Heart right ventricle (tissue), 16 donors: ENCODE data around the gene SRP68. TPM values are rescaled to one million over a fixed set of nuclear protein-coding genes. Genes with fewer than 3 reads are reported as not detected.

Source experiments
- ATAC-seq, 8 donors: fragments of 200-7000 bp; cut with Tn5 transposase; one replicate each; pipeline ENCODE4 v1.9.1; 2020; ENCODE audit warnings: mild to moderate bottlenecking in 8 of 8, moderate library complexity in 8 of 8, moderate number of reproducible peaks in 1 of 8
- DNase-seq, 2 donors: peaks; one replicate each; pipeline ENCODE4 v3.0.0-alpha.2; 2020
- H3K27ac ChIP-seq, 10 donors: fragments of 200-600 bp; sonication (generic) in 2 of 10; one replicate each; pipeline versions ENCODE4 v1.5.0 to v1.8.0; 2020 to 2022; ENCODE audit warnings: mild to moderate bottlenecking in 3 of 10
- H3K27me3 ChIP-seq, 7 donors: fragments of 200-600 bp; one replicate each; pipeline ENCODE4 v1.8.0; 2021 to 2022; ENCODE audit warnings: mild to moderate bottlenecking in 2 of 7
- H3K36me3 ChIP-seq, 9 donors: fragments of 200-600 bp; sonication (generic) in 1 of 9; one replicate each; pipeline versions ENCODE4 v1.5.0 to v1.8.0; 2020 to 2022; ENCODE audit warnings: mild to moderate bottlenecking in 2 of 9
- H3K4me1 ChIP-seq, 9 donors: fragments of 200-600 bp; sonication (generic) in 1 of 9; one replicate each; pipeline versions ENCODE4 v1.5.0 to v1.8.0; 2020 to 2022; ENCODE audit warnings: mild to moderate bottlenecking in 4 of 9
- H3K4me3 ChIP-seq, 10 donors: fragments of 200-600 bp; sonication (generic) in 2 of 10; one replicate each; pipeline versions ENCODE4 v1.5.0 to v1.8.0; 2020 to 2022; ENCODE audit warnings: mild to moderate bottlenecking in 7 of 10, moderate library complexity in 2 of 10
- H3K9me3 ChIP-seq, 11 donors: fragments of 200-600 bp in 10 of 11; sonication (generic) in 2 of 11; one replicate each; pipeline versions ENCODE4 v1.5.0 to v1.8.0; 2013 to 2022; ENCODE audit warnings: mild to moderate bottlenecking in 2 of 11, control low read depth in 1 of 11, moderate library complexity in 1 of 11
- CTCF ChIP-seq, 9 donors: fragments of 200-600 bp; sonication (generic) in 2 of 9; IDR thresholded peaks; one replicate each; pipeline versions ENCODE4 v1.5.0 to v1.8.0; 2021 to 2022; ENCODE audit warnings: antibody characterized with exemption in 9 of 9, mild to moderate bottlenecking in 5 of 9, moderate library complexity in 1 of 9
- WGBS, 2 donors: extraction: QIAGEN DNeasy Blood & Tissue Kit; methylation state at CpG; one replicate each; pipeline ENCODE4 v1.1.7; 2013; ENCODE audit warnings: inconsistent platforms in 1 of 2; 5-methylcytosine and 5-hydroxymethylcytosine counted together
- intact Hi-C, 10 donors: fragments of 100-400 bp; cut with DNase I; formaldehyde crosslinking; loops; one replicate each; pipeline versions ENCODE4 v1.11.1 to v1.14.2; 2022
- microRNA-seq, 2 donors: library from miRNA; unstranded; fragments of <30 nt; microRNA quantifications; one replicate each; pipeline ENCODE4 v1.2.0, GENCODE V29; 2021
- polyA plus RNA-seq, 2 donors: library from polyadenylated mRNA; stranded (reverse); fragments of 200-250 nt; gene quantifications; one replicate each; pipeline ENCODE4 v1.2.3, GENCODE V29; 2013
- total RNA-seq, 10 donors: library from RNA; stranded (reverse); fragmentation: NEBNext Ultra II Directional in 3 of 10; extraction: Animal tissue kit (Norgen Biotek cat#: 25700) in 3 of 10; gene quantifications; one replicate each; pipeline versions ENCODE4 v1.2.1 to v1.2.4, GENCODE V29; 2021 to 2023
- donor health status: Arrhythmogenic right ventricular cardiomyopathy.
- donor health status: ischemic (EF 13 %, LVEDD 7.1; RV severe dilation, severe dysfunction).
- donor health status: healthy with polysubstance abuse.
- donor health status: DM: no; HTN: yes; CAD: no.
- donor health status: DM: no; HTN: no; CAD: no.
- donor health status: ischemic (EF 25% LVEDD 6.9; RV normal size, moderate dysfunction).
- donor health status: ischemic (EF 25% LVEDD 5.7; RV mildly dilated, moderate dysfunction).
- donor health status: healthy.
- donor health status: DM: yes; HTN: yes; CAD: no.
- donor health status: Ischemic cardiomyopathy.
- donor health status: ischemic (EF 35%, LVEDD 5.7; RV mildly dilated, moderate dysfunction).
- donor health status: nonischemic (EF 11% LVEDD 7.7; RV severe dilation, severe dysfunction).
- donor health status: DM: yes; HTN: yes; CAD: no.
- donor health status: PGD.
- donor health status: ischemic (EF 29% LVEDD 5.4; RV normal size, mild dysfunction).
- donor health status: nonischemic (EF 23%, LVEDD 6.1; RV moderate dilation, normal function).

Gene SRP68
- total and polyA plus RNA-seq, 12 donors, result 26.2 to 69.7 (median 61.7) TPM

DNA sequence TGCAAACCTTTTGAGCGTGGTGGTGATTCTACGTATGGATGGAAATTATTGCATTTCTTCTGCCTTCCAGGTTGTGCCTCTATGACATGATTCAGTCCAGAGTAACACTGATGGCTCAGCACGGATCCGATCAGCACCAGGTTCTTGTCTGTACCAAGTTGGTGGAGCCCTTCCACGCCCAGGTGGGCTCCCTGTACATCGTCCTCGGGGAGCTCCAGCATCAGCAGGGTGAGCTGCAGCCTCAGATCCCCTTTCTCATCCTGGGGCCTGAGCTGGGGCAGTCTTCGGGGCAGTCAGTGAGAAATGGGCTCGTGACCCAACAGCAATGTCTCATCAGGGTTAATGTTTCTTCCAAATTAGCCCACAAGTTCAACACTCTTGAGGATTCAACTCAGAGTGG is 80.9 kb downstream of the SRP68 start:
- 92 to 96% methylated on average over 9 of the region's 9 CpGs for WGBS, 2 donors
- peaks cover 0 to 3% (median 0%) of the 10 kb centered on the region in 9 donors for H3K4me1 ChIP-seq
- no peak overlapping the region for H3K27ac ChIP-seq
- peaks cover 0 to 71% (median 0%) of the 10 kb centered on the region in 9 donors for H3K36me3 ChIP-seq
- no peak for TF ChIP-seq CTCF (IDR thresholded peaks at IDR 0.05)
- ATAC-seq, result no peak
- no peak for DNase-seq
- no peaks in the 10 kb centered on the region for H3K27me3 ChIP-seq
- intact Hi-C loops, result loop anchor here in 1 of 10 donors (5.0 kb wide), 1 partner anchor 79 kb away; no protein-coding TSS in a partner anchor
- H3K9me3 ChIP-seq, result no peaks in the 10 kb centered on the region
- no peak overlapping the region for H3K4me3 ChIP-seq

Small RNA genes lying within 50 kb of the gene (microRNA-seq; reads per million reads assigned to microRNA genes)
- gene MIR6868, result 0 to 4.1 reads per million in 2 donors

Other genes starting within 250 kb of the SRP68 start
- 10 to 100 TPM in 3 of 10 donors, 1 to 10 TPM in 7; 5.5 to 20.7 (median 8.5) TPM for gene UNC13D, start 228.1 kb downstream of the SRP68 start, total RNA-seq
- 10 to 100 TPM in 1 of 2 donors, 1 to 10 TPM in 1; 3.0 to 12.6 TPM for gene UNC13D, start 228.1 kb downstream of the SRP68 start, polyA plus RNA-seq
- gene WBP2, start 217.2 kb downstream of the SRP68 start, total RNA-seq, result 100 to 1,000 TPM; 130 to 210 (median 173) TPM
- 100 to 1,000 TPM; 155 to 205 TPM for gene WBP2, start 217.2 kb downstream of the SRP68 start, polyA plus RNA-seq
- gene TRIM47, start 193.9 kb downstream of the SRP68 start, total RNA-seq, result 10 to 100 TPM in 9 of 10 donors, 1 to 10 TPM in 1; 9.3 to 53.1 (median 21.5) TPM
- 10 to 100 TPM; 22.4 to 48.7 TPM for gene TRIM47, start 193.9 kb downstream of the SRP68 start, polyA plus RNA-seq
- 10 to 100 TPM in 1 of 10 donors, 1 to 10 TPM in 9; 5.1 to 12.7 (median 8.9) TPM for gene TRIM65, start 175.6 kb downstream of the SRP68 start, total RNA-seq
- 10 to 100 TPM in 1 of 2 donors, 1 to 10 TPM in 1; 5.6 to 16.7 TPM for gene TRIM65, start 175.6 kb downstream of the SRP68 start, polyA plus RNA-seq
- gene MRPL38, start 167.6 kb downstream of the SRP68 start, total RNA-seq, result 100 to 1,000 TPM in 4 of 10 donors, 10 to 100 TPM in 6; 89.6 to 144 (median 96.5) TPM
- gene MRPL38, start 167.6 kb downstream of the SRP68 start, polyA plus RNA-seq, result 100 to 1,000 TPM in 1 of 2 donors, 10 to 100 TPM in 1; 86.0 to 160 TPM
- gene FBF1, start 131.5 kb downstream of the SRP68 start, total RNA-seq, result 1 to 10 TPM; 2.1 to 6.3 (median 2.8) TPM
- gene FBF1, start 131.5 kb downstream of the SRP68 start, polyA plus RNA-seq, result 1 to 10 TPM; 1.6 to 8.3 TPM
- 100 to 1,000 TPM in 1 of 10 donors, 10 to 100 TPM in 9; 76.0 to 105 (median 94.0) TPM for gene ACOX1, start 93.4 kb downstream of the SRP68 start, total RNA-seq
- gene ACOX1, start 93.4 kb downstream of the SRP68 start, polyA plus RNA-seq, result 10 to 100 TPM; 11.1 to 45.8 TPM
- gene TEN1, start 93.3 kb downstream of the SRP68 start, total RNA-seq, result 10 to 100 TPM in 3 of 10 donors, 1 to 10 TPM in 7; 4.4 to 13.3 (median 9.0) TPM
- 10 to 100 TPM; 19.5 to 20.1 TPM for gene TEN1, start 93.3 kb downstream of the SRP68 start, polyA plus RNA-seq
- gene CDK3, start 71.7 kb downstream of the SRP68 start, total RNA-seq, result 1 to 10 TPM in 7 of 10 donors, under 1 TPM in 3; 0.52 to 2.2 (median 1.3) TPM
- 10 to 100 TPM in 1 of 2 donors, 1 to 10 TPM in 1; 2.4 to 11.3 TPM for gene CDK3, start 71.7 kb downstream of the SRP68 start, polyA plus RNA-seq
- gene EVPL, start 45.2 kb downstream of the SRP68 start, total RNA-seq, result under 1 TPM in 4 of 10 donors, not detected in 6; 0.04 to 0.31 (median 0.05) TPM
- gene EVPL, start 45.2 kb downstream of the SRP68 start, polyA plus RNA-seq, result under 1 TPM; 0.04 to 0.07 TPM
- not detected for gene GALR2, start 2.3 kb upstream of the SRP68 start, total RNA-seq
- under 1 TPM in 1 of 2 donors, not detected in 1; 0.10 TPM for gene GALR2, start 2.3 kb upstream of the SRP68 start, polyA plus RNA-seq
- gene ZACN, start 6.7 kb upstream of the SRP68 start, total RNA-seq, result not detected
- gene ZACN, start 6.7 kb upstream of the SRP68 start, polyA plus RNA-seq, result 1 to 10 TPM; 1.1 to 1.6 TPM
- gene EXOC7, start 31.3 kb upstream of the SRP68 start, total RNA-seq, result 10 to 100 TPM; 66.4 to 97.5 (median 87.9) TPM
- gene EXOC7, start 31.3 kb upstream of the SRP68 start, polyA plus RNA-seq, result 10 to 100 TPM; 37.9 to 55.6 TPM
- gene FOXJ1, start 68.7 kb upstream of the SRP68 start, total RNA-seq, result not detected
- gene FOXJ1, start 68.7 kb upstream of the SRP68 start, polyA plus RNA-seq, result under 1 TPM in 1 of 2 donors, not detected in 1; 0.03 TPM
- gene RNF157, start 168.0 kb upstream of the SRP68 start, total RNA-seq, result 10 to 100 TPM in 2 of 10 donors, 1 to 10 TPM in 8; 1.3 to 18.8 (median 3.4) TPM
- 1 to 10 TPM; 2.2 to 6.9 TPM for gene RNF157, start 168.0 kb upstream of the SRP68 start, polyA plus RNA-seq
- gene UBALD2, start 192.8 kb upstream of the SRP68 start, total RNA-seq, result 10 to 100 TPM; 22.2 to 50.7 (median 27.6) TPM
- gene UBALD2, start 192.8 kb upstream of the SRP68 start, polyA plus RNA-seq, result 10 to 100 TPM; 13.3 to 20.6 TPM
- 1 to 10 TPM in 9 of 10 donors, under 1 TPM in 1; 0.98 to 2.7 (median 1.6) TPM for gene QRICH2, start 235.8 kb upstream of the SRP68 start, total RNA-seq
- 1 to 10 TPM; 2.6 to 8.9 TPM for gene QRICH2, start 235.8 kb upstream of the SRP68 start, polyA plus RNA-seq